Colonic mucosa (tissue), 4 donors: ENCODE results near the gene C2orf80. TPM values are rescaled to one million over a fixed set of nuclear protein-coding genes. Genes with fewer than 3 reads are reported as not detected.

Source experiments
- DNase-seq: peaks from one replicate; pipeline ENCODE4 v3.0.0-alpha.2; 2020
- H3K27ac ChIP-seq: fragments of 200-600 bp; one replicate; pipeline ENCODE4 v1.8.0; 2021
- H3K27me3 ChIP-seq: fragments of 200-600 bp; one replicate; pipeline ENCODE4 v1.8.0; 2021
- H3K36me3 ChIP-seq: fragments of 200-600 bp; one replicate; pipeline ENCODE4 v1.8.0; 2021
- H3K4me1 ChIP-seq: fragments of 200-600 bp; one replicate; pipeline ENCODE4 v1.8.0; 2021; ENCODE audit warnings: mild to moderate bottlenecking
- H3K4me3 ChIP-seq: fragments of 200-600 bp; one replicate; pipeline ENCODE4 v1.8.0; 2021
- H3K9ac ChIP-seq, 2 donors: one replicate each; pipeline ENCODE4 v1.7.0; 2013; ENCODE audit warnings: control low read depth in 2 of 2, low read depth in 2 of 2, low read length in 2 of 2
- H3K9me3 ChIP-seq: fragments of 200-600 bp; one replicate; pipeline ENCODE4 v1.8.0; 2021
- CTCF ChIP-seq: fragments of 200-600 bp; IDR thresholded peaks from one replicate; pipeline ENCODE4 v1.8.0; 2022; ENCODE audit warnings: antibody characterized with exemption, mild to moderate bottlenecking
- intact Hi-C: fragments of 100-400 bp; cut with DNase I; formaldehyde crosslinking; loops from one replicate; pipeline ENCODE4 v1.14.1; 2022
- total RNA-seq, 2 donors: library from RNA; stranded (reverse); fragmentation: NEBNext Ultra II Directional in 1 of 2; extraction: Animal tissue kit (Norgen Biotek cat#: 25700) in 1 of 2; gene quantifications; one replicate each; pipeline ENCODE4 v1.2.1, GENCODE V29; 2021
- donor health status: healthy.
- donor health status: DM: no; HTN: no; CAD: no.
- donor health status: DM: no; HTN: no; CAD: no.

The C2orf80 gene
- total RNA-seq, 2 donors from 2014 or later, result not detected

- H3K27ac ChIP-seq, result no peak overlapping the region
- intact Hi-C loops, result no loop called here
- no peak for DNase-seq
- TF ChIP-seq CTCF, result no peak
- H3K27me3 ChIP-seq, result no peaks in the 10 kb centered on the region
- no peak overlapping the region for H3K4me3 ChIP-seq
- H3K36me3 ChIP-seq, result no peaks in the 10 kb centered on the region
- no peak overlapping the region for H3K9ac ChIP-seq
- H3K9me3 ChIP-seq, result no peaks in the 10 kb centered on the region
- H3K4me1 ChIP-seq, result no peaks in the 10 kb centered on the region
Observed at GRCh38 chr2:208186465-208186864, 3.4 kb downstream of the C2orf80 start.

- Histone ChIP-seq H3K27me3 (no peaks in the 10 kb centered on the region), H3K9me3 (no peaks in the 10 kb centered on the region), H3K36me3 (no peaks in the 10 kb centered on the region), H3K9ac (no peak overlapping the region), H3K4me1 (no peaks in the 10 kb centered on the region), H3K27ac (no peak overlapping the region), H3K4me3 (no peak overlapping the region)
- intact Hi-C loops, result no loop called here
- no peak for TF ChIP-seq CTCF
- DNase-seq, result no peak
Observed at GRCh38 chr2:208183972-208184705, 5.7 kb downstream of the C2orf80 start.

- DNase-seq, result no peak
- Histone ChIP-seq H3K4me1 (no peaks in the 10 kb centered on the region), H3K27me3 (no peaks in the 10 kb centered on the region), H3K9ac (no peak overlapping the region), H3K27ac (no peak overlapping the region), H3K4me3 (no peak overlapping the region), H3K9me3 (no peaks in the 10 kb centered on the region), H3K36me3 (no peaks in the 10 kb centered on the region)
- no peak for TF ChIP-seq CTCF
- intact Hi-C loops, result no loop called here
Observed at GRCh38 chr2:208183526-208183925, 6.3 kb downstream of the C2orf80 start.

GRCh38 chr2:208182835-208183234 is 7.0 kb downstream of the C2orf80 start:
- no peak overlapping the region for H3K27ac ChIP-seq
- intact Hi-C loops, result no loop called here
- no peak overlapping the region for H3K9ac ChIP-seq
- no peaks in the 10 kb centered on the region for H3K9me3 ChIP-seq
- H3K36me3 ChIP-seq, result no peaks in the 10 kb centered on the region
- H3K27me3 ChIP-seq, result no peaks in the 10 kb centered on the region
- no peak for DNase-seq
- no peak overlapping the region for H3K4me3 ChIP-seq
- no peak for TF ChIP-seq CTCF
- H3K4me1 ChIP-seq, result no peaks in the 10 kb centered on the region

GRCh38 chr2:208179028-208179609 is 10.7 kb downstream of the C2orf80 start:
- no peak overlapping the region for H3K9ac ChIP-seq
- no peak overlapping the region for H3K4me3 ChIP-seq
- DNase-seq, result no peak
- intact Hi-C loops, result loop anchor here (10.0 kb wide), 1 partner anchor 166 kb away; no protein-coding TSS in a partner anchor
- no peak overlapping the region for H3K27ac ChIP-seq
- no peaks in the 10 kb centered on the region for H3K27me3 ChIP-seq
- H3K36me3 ChIP-seq, result no peaks in the 10 kb centered on the region
- no peak for TF ChIP-seq CTCF
- no peaks in the 10 kb centered on the region for H3K9me3 ChIP-seq
- no peaks in the 10 kb centered on the region for H3K4me1 ChIP-seq
